ENCODE results near the gene LYPD8. TPM values are rescaled to one million over a fixed set of nuclear protein-coding genes. Genes with fewer than 3 reads are reported as not detected.
"Not testable (repeated sequence)": the region's sequence is repeated elsewhere in the genome, so short reads cannot be mapped to it uniquely, and the experiment has no call there.

The LYPD8 gene
- not detected for total RNA-seq
- not detected for polyA plus RNA-seq
- long read RNA-seq, donor 1: 0 reads
- long read RNA-seq, donor 2: 0 reads
- long read RNA-seq, donor 3: 0 reads
- long read RNA-seq, donor 4: 0 reads

GRCh38 chr1:248755517-248755916 lies at the start of gene LYPD8:
LYPD8 (minus strand) TSS chr1:248755759; CDS start chr1:248751081, 4,678 bp downstream.
- no peaks in the 10 kb centered on the region for H3K9me3 ChIP-seq (ENCODE audit: control insufficient read depth, low read length)
- ATAC-seq: no peak
- no peak for DNase-seq
- no peaks in the 10 kb centered on the region for H3K4me1 ChIP-seq (ENCODE audit: control insufficient read depth, insufficient read depth, low read length)
- 73% methylated on average over 6 of the region's 6 CpGs for WGBS
- H3K27me3 ChIP-seq (ENCODE audit: control insufficient read depth, insufficient read depth): no peaks in the 10 kb centered on the region
- H3K4me3 ChIP-seq (ENCODE audit: low read length): no peak within 1 kb of the TSS
- intact Hi-C loops (cut with DNase I): no loop called here
- no peak within 1 kb of the TSS for H3K27ac ChIP-seq (ENCODE audit: low read length)

- peak; percentile 36 to 68 for ATAC-seq
- Histone ChIP-seq H3K4me1 (ENCODE audit: control insufficient read depth, insufficient read depth, low read length) (peaks cover 2% of the 10 kb centered on the region), H3K27me3 (ENCODE audit: control insufficient read depth, insufficient read depth) (no peaks in the 10 kb centered on the region), H3K9me3 (ENCODE audit: control insufficient read depth, low read length) (no peaks in the 10 kb centered on the region), H3K4me3 (ENCODE audit: low read length) (no peak overlapping the region), H3K27ac (ENCODE audit: low read length) (no peak overlapping the region)
- intact Hi-C loops (cut with DNase I): loop anchor here in 2 of 4 donors (5.0 kb wide), 1 partner anchor 183 kb away; no protein-coding TSS in a partner anchor
- DNase-seq: no peak
- WGBS: 48% methylated on average over 10 of the region's 10 CpGs
Measured at GRCh38 chr1:248804771-248805681, 49.5 kb upstream of the LYPD8 start.

- intact Hi-C loops (cut with DNase I); H3K9me3 ChIP-seq (ENCODE audit: control insufficient read depth, low read length); H3K4me1 ChIP-seq (ENCODE audit: control insufficient read depth, insufficient read depth, low read length); H3K27ac ChIP-seq (ENCODE audit: low read length); DNase-seq; ATAC-seq; H3K27me3 ChIP-seq (ENCODE audit: control insufficient read depth, insufficient read depth); H3K4me3 ChIP-seq (ENCODE audit: low read length): not testable (repeated sequence)
- 86% methylated on average over 15 of the region's 15 CpGs for WGBS
Measured at GRCh38 chr1:248803501-248803900, 47.9 kb upstream of the LYPD8 start.

- ATAC-seq (no peak), DNase-seq (no peak)
- H3K4me3 ChIP-seq (ENCODE audit: low read length): no peak overlapping the region
- no peak overlapping the region for H3K27ac ChIP-seq (ENCODE audit: low read length)
- H3K9me3 ChIP-seq (ENCODE audit: control insufficient read depth, low read length): no peaks in the 10 kb centered on the region
- no peaks in the 10 kb centered on the region for H3K27me3 ChIP-seq (ENCODE audit: control insufficient read depth, insufficient read depth)
- 82% methylated on average over 6 of the region's 6 CpGs for WGBS
- intact Hi-C loops (cut with DNase I): no loop called here
- peaks cover 2% of the 10 kb centered on the region for H3K4me1 ChIP-seq (ENCODE audit: control insufficient read depth, insufficient read depth, low read length)
Measured at GRCh38 chr1:248802454-248802853, 46.9 kb upstream of the LYPD8 start.

- no peak overlapping the region for H3K27ac ChIP-seq (ENCODE audit: low read length)
- H3K4me1 ChIP-seq (ENCODE audit: control insufficient read depth, insufficient read depth, low read length): peaks cover 2% of the 10 kb centered on the region
- intact Hi-C loops (cut with DNase I): no loop called here
- H3K4me3 ChIP-seq (ENCODE audit: low read length): no peak overlapping the region
- H3K9me3 ChIP-seq (ENCODE audit: control insufficient read depth, low read length): no peaks in the 10 kb centered on the region
- no peak for DNase-seq
- WGBS: 71% methylated on average over 3 of the region's 3 CpGs
- ATAC-seq: no peak
- no peaks in the 10 kb centered on the region for H3K27me3 ChIP-seq (ENCODE audit: control insufficient read depth, insufficient read depth)
Measured at GRCh38 chr1:248800459-248800858, 44.9 kb upstream of the LYPD8 start.

GRCh38 chr1:248798791-248799190 lies 43.2 kb upstream of the LYPD8 start:
- H3K27ac ChIP-seq (ENCODE audit: low read length): no peak overlapping the region
- 76% methylated on average over 3 of the region's 3 CpGs for WGBS
- H3K4me1 ChIP-seq (ENCODE audit: control insufficient read depth, insufficient read depth, low read length): no peaks in the 10 kb centered on the region
- ATAC-seq (no peak), DNase-seq (no peak)
- no peaks in the 10 kb centered on the region for H3K9me3 ChIP-seq (ENCODE audit: control insufficient read depth, low read length)
- H3K4me3 ChIP-seq (ENCODE audit: low read length): no peak overlapping the region
- H3K27me3 ChIP-seq (ENCODE audit: control insufficient read depth, insufficient read depth): no peaks in the 10 kb centered on the region
- intact Hi-C loops (cut with DNase I): no loop called here

GRCh38 chr1:248794663-248795062 lies 39.1 kb upstream of the LYPD8 start:
- H3K27ac ChIP-seq (ENCODE audit: low read length); ATAC-seq; H3K4me1 ChIP-seq (ENCODE audit: control insufficient read depth, insufficient read depth, low read length); H3K27me3 ChIP-seq (ENCODE audit: control insufficient read depth, insufficient read depth); DNase-seq; H3K4me3 ChIP-seq (ENCODE audit: low read length); H3K9me3 ChIP-seq (ENCODE audit: control insufficient read depth, low read length); intact Hi-C loops (cut with DNase I): not testable (repeated sequence)
- WGBS: 80% methylated on average over 5 of the region's 5 CpGs

- ATAC-seq: no peak
- Histone ChIP-seq H3K9me3 (ENCODE audit: control insufficient read depth, low read length) (no peaks in the 10 kb centered on the region), H3K27me3 (ENCODE audit: control insufficient read depth, insufficient read depth) (no peaks in the 10 kb centered on the region), H3K4me3 (ENCODE audit: low read length) (no peak overlapping the region), H3K4me1 (ENCODE audit: control insufficient read depth, insufficient read depth, low read length) (no peaks in the 10 kb centered on the region), H3K27ac (ENCODE audit: low read length) (no peak overlapping the region)
- intact Hi-C loops (cut with DNase I): no loop called here
- DNase-seq: no peak
Measured at GRCh38 chr1:248793592-248793991, 38.0 kb upstream of the LYPD8 start.

- Histone ChIP-seq H3K4me1 (ENCODE audit: control insufficient read depth, insufficient read depth, low read length) (no peaks in the 10 kb centered on the region), H3K9me3 (ENCODE audit: control insufficient read depth, low read length) (no peaks in the 10 kb centered on the region), H3K27ac (ENCODE audit: low read length) (no peak overlapping the region), H3K4me3 (ENCODE audit: low read length) (no peak overlapping the region), H3K27me3 (ENCODE audit: control insufficient read depth, insufficient read depth) (no peaks in the 10 kb centered on the region)
- WGBS: 63% methylated on average over 5 of the region's 5 CpGs
- ATAC-seq: no peak
- intact Hi-C loops (cut with DNase I): no loop called here
- no peak for DNase-seq
Measured at GRCh38 chr1:248792342-248792741, 36.8 kb upstream of the LYPD8 start.

- intact Hi-C loops (cut with DNase I): no loop called here
- H3K4me1 ChIP-seq (ENCODE audit: control insufficient read depth, insufficient read depth, low read length): no peaks in the 10 kb centered on the region
Measured at GRCh38 chr1:248791010-248791409, 35.5 kb upstream of the LYPD8 start.

GRCh38 chr1:248790456-248790855 lies 34.9 kb upstream of the LYPD8 start:
- Histone ChIP-seq H3K27me3 (ENCODE audit: control insufficient read depth, insufficient read depth) (no peaks in the 10 kb centered on the region), H3K9me3 (ENCODE audit: control insufficient read depth, low read length) (no peaks in the 10 kb centered on the region), H3K27ac (ENCODE audit: low read length) (no peak overlapping the region), H3K4me3 (ENCODE audit: low read length) (no peak overlapping the region), H3K4me1 (ENCODE audit: control insufficient read depth, insufficient read depth, low read length) (no peaks in the 10 kb centered on the region)
- ATAC-seq (no peak), DNase-seq (no peak)
- intact Hi-C loops (cut with DNase I): no loop called here
- 76% methylated on average over 5 of the region's 5 CpGs for WGBS

More at GRCh38 chr1:248791010-248791409, 35.5 kb upstream of the LYPD8 start:
- no peaks in the 10 kb centered on the region for H3K9me3 ChIP-seq (ENCODE audit: control insufficient read depth, low read length)
- H3K27ac ChIP-seq (ENCODE audit: low read length): no peak overlapping the region
- 83% methylated on average over 4 of the region's 4 CpGs for WGBS
- DNase-seq (no peak), ATAC-seq (no peak)
- no peaks in the 10 kb centered on the region for H3K27me3 ChIP-seq (ENCODE audit: control insufficient read depth, insufficient read depth)
- H3K4me3 ChIP-seq (ENCODE audit: low read length): no peak overlapping the region
